ENCODE data around the gene NFIC. TPM values are rescaled to one million over a fixed set of nuclear protein-coding genes. Genes with fewer than 3 reads are reported as not detected.

Gene NFIC
- total RNA-seq, 4 donors from 2014 or later = 165 to 297 (median 211) TPM

GRCh38 chr19:3515891-3516422 is 149.6 kb downstream of the NFIC start:
- 59% methylated on average over 7 of the region's 15 CpGs for WGBS
- H3K4me3 ChIP-seq = no peak overlapping the region
- peaks cover 0 to 29% (median 20%) of the 10 kb centered on the region in 4 donors for H3K36me3 ChIP-seq
- H3K4me1 ChIP-seq = peaks cover 12 to 78% (median 64%) of the 10 kb centered on the region in 4 donors
- no peaks in the 10 kb centered on the region for H3K9me3 ChIP-seq
- H3K27ac ChIP-seq (replicated peaks in 1 of 4) = no peak overlapping the region
- no peaks in the 10 kb centered on the region for H3K27me3 ChIP-seq
- intact Hi-C loops (cut with DNase I) = no loop called here
- no peak for DNase-seq (ENCODE audit: extremely low spot score)
- no peak for TF ChIP-seq POLR2AphosphoS5 (IDR thresholded peaks at IDR 0.05)
- TF ChIP-seq, protein P1, sequence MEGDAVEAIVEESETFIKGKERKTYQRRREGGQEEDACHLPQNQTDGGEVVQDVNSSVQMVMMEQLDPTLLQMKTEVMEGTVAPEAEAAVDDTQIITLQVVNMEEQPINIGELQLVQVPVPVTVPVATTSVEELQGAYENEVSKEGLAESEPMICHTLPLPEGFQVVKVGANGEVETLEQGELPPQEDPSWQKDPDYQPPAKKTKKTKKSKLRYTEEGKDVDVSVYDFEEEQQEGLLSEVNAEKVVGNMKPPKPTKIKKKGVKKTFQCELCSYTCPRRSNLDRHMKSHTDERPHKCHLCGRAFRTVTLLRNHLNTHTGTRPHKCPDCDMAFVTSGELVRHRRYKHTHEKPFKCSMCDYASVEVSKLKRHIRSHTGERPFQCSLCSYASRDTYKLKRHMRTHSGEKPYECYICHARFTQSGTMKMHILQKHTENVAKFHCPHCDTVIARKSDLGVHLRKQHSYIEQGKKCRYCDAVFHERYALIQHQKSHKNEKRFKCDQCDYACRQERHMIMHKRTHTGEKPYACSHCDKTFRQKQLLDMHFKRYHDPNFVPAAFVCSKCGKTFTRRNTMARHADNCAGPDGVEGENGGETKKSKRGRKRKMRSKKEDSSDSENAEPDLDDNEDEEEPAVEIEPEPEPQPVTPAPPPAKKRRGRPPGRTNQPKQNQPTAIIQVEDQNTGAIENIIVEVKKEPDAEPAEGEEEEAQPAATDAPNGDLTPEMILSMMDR (IDR thresholded peaks at IDR 0.05) = no peak
- TF ChIP-seq EP300 (IDR thresholded peaks at IDR 0.05) = no peak
- TF ChIP-seq POLR2A (IDR thresholded peaks at IDR 0.05; ENCODE audit: low read depth) = no peak

DNA sequence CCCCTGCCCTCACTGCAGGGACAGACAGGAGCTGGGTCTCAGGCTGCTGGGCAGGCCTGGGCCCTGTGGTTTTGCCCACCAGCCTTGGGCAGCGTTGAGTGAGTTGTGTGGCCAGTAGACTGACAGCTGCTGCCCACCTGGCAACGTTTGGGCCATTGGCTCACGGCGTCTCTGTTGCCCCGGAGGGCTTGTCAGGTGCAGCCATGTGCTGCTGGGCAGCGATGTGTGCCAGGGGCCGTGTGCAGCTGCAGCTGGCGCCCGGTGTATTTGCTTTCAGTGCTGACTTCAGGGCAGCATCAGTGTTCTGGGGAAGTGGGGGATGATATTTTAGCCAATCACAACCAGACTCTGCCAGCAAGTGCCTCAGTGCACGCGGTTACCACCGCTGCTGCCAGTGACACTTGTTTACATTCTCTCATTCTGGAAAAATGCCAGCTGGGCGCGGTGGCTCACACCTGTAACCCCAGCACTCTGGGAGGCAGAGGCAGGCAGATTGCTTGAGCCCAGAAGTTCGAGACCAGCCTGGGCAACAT is 150.4 kb downstream of the NFIC start:
- intact Hi-C loops (cut with DNase I) = no loop called here

GRCh38 chr19:3517638-3518037 is 151.3 kb downstream of the NFIC start:
- TF ChIP-seq EP300 (IDR thresholded peaks at IDR 0.05) = no peak
- TF ChIP-seq, protein P1 (IDR thresholded peaks at IDR 0.05) = no peak
- no peak for TF ChIP-seq POLR2AphosphoS5 (IDR thresholded peaks at IDR 0.05)
- no peak for TF ChIP-seq POLR2A (IDR thresholded peaks at IDR 0.05; ENCODE audit: low read depth)
- Histone ChIP-seq H3K27ac (replicated peaks in 1 of 4) (no peak overlapping the region), H3K4me3 (no peak overlapping the region), H3K27me3 (no peaks in the 10 kb centered on the region), H3K4me1 (peaks cover 7 to 65% (median 51%) of the 10 kb centered on the region in 4 donors), H3K36me3 (peaks cover 4 to 32% (median 17%) of the 10 kb centered on the region in 4 donors), H3K9me3 (no peaks in the 10 kb centered on the region)
- intact Hi-C loops (cut with DNase I) = no loop called here
- 94% methylated on average over 2 of the region's 2 CpGs for WGBS
- no peak for DNase-seq (ENCODE audit: extremely low spot score)

More for the DNA sequence above, 150.4 kb downstream of the NFIC start:
- no peak overlapping the region for H3K27ac ChIP-seq (replicated peaks in 1 of 4)
- no peak overlapping the region for H3K4me3 ChIP-seq
- H3K4me1 ChIP-seq = peaks cover 12 to 70% (median 56%) of the 10 kb centered on the region in 4 donors
- 68% methylated on average over 7 of the region's 15 CpGs for WGBS
- no peak for TF ChIP-seq POLR2A (IDR thresholded peaks at IDR 0.05; ENCODE audit: low read depth)
- TF ChIP-seq, protein P1 (IDR thresholded peaks at IDR 0.05) = no peak
- no peak for TF ChIP-seq POLR2AphosphoS5 (IDR thresholded peaks at IDR 0.05)
- TF ChIP-seq EP300 (IDR thresholded peaks at IDR 0.05) = no peak
- no peaks in the 10 kb centered on the region for H3K27me3 ChIP-seq
- no peak for DNase-seq (ENCODE audit: extremely low spot score)
- H3K9me3 ChIP-seq = no peaks in the 10 kb centered on the region
- peaks cover 0 to 24% (median 13%) of the 10 kb centered on the region in 4 donors for H3K36me3 ChIP-seq

- H3K36me3 ChIP-seq = peaks cover 7 to 38% (median 23%) of the 10 kb centered on the region in 4 donors
- peaks cover 2 to 58% (median 46%) of the 10 kb centered on the region in 4 donors for H3K4me1 ChIP-seq
- H3K27ac ChIP-seq (replicated peaks in 1 of 4) = no peak overlapping the region
- no peak for DNase-seq (ENCODE audit: extremely low spot score)
- H3K4me3 ChIP-seq = no peak overlapping the region
- intact Hi-C loops (cut with DNase I) = no loop called here
- WGBS = 86% methylated on average over 10 of the region's 10 CpGs
- H3K9me3 ChIP-seq = no peaks in the 10 kb centered on the region
- no peaks in the 10 kb centered on the region for H3K27me3 ChIP-seq
- no peak for TF ChIP-seq POLR2A (IDR thresholded peaks at IDR 0.05; ENCODE audit: low read depth)
- no peak for TF ChIP-seq POLR2AphosphoS5 (IDR thresholded peaks at IDR 0.05)
- TF ChIP-seq, protein P1 (IDR thresholded peaks at IDR 0.05) = no peak
- TF ChIP-seq EP300 (IDR thresholded peaks at IDR 0.05) = no peak
Measured at GRCh38 chr19:3518255-3518654, 151.9 kb downstream of the NFIC start.
